HEK293 (cell line): Measurements from ENCODE around the gene SCNN1A.

Experiments
- KLF16 ChIP-seq: fragments of 450-650 bp; formaldehyde crosslinking; IDR thresholded peaks from 2 replicates; pipeline ENCODE4 v1.5.1; 2017; ENCODE audit warnings: missing biosample characterization, missing genetic modification characterization
- ZBTB10 ChIP-seq: fragments of 450-650 bp; formaldehyde crosslinking; IDR thresholded peaks from 2 replicates; pipeline ENCODE4 v1.5.1; 2016; ENCODE audit warnings: missing biosample characterization, missing genetic modification characterization
- ZBTB20 ChIP-seq: fragments of 450-650 bp; formaldehyde crosslinking; IDR thresholded peaks from 2 replicates; pipeline ENCODE4 v1.5.1; 2016; ENCODE audit warnings: missing biosample characterization, missing genetic modification characterization
- ZFP3 ChIP-seq: fragments of 450-650 bp; formaldehyde crosslinking; IDR thresholded peaks from 2 replicates; pipeline ENCODE4 v1.5.1; 2016; ENCODE audit warnings: low read depth, missing biosample characterization, missing genetic modification characterization
- ZNF169 ChIP-seq: fragments of 450-650 bp; formaldehyde crosslinking; IDR thresholded peaks from 2 replicates; pipeline ENCODE4 v1.5.1; 2016; ENCODE audit warnings: missing biosample characterization, missing genetic modification characterization
- ZNF184 ChIP-seq: fragments of 450-650 bp; IDR thresholded peaks from 2 replicates; pipeline ENCODE4 v1.5.1; 2018; ENCODE audit warnings: missing biosample characterization, mild to moderate bottlenecking, missing genetic modification characterization
- ZNF292 ChIP-seq: fragments of 450-650 bp; formaldehyde crosslinking; IDR thresholded peaks from 2 replicates; pipeline ENCODE4 v1.5.1; 2016; ENCODE audit warnings: low read depth, missing biosample characterization, missing genetic modification characterization, borderline replicate concordance
- ZNF549 ChIP-seq: fragments of 450-650 bp; IDR thresholded peaks from 2 replicates; pipeline ENCODE4 v1.5.1; 2018; ENCODE audit warnings: missing biosample characterization, missing genetic modification characterization, mild to moderate bottlenecking, inconsistent platforms, moderate library complexity
- ZNF596 ChIP-seq: fragments of 450-650 bp; IDR thresholded peaks from 2 replicates; pipeline ENCODE4 v1.5.0; 2018; ENCODE audit warnings: missing biosample characterization, mild to moderate bottlenecking, missing genetic modification characterization, moderate library complexity
- TF ChIP-seq, protein P1 (sequence below): fragments of 450-650 bp; formaldehyde crosslinking; IDR thresholded peaks from 2 replicates; pipeline ENCODE4 v1.5.1; 2016; ENCODE audit warnings: missing biosample characterization, missing genetic modification characterization
- TF ChIP-seq, protein P2 (sequence below): fragments of 450-650 bp; formaldehyde crosslinking; IDR thresholded peaks from 2 replicates; pipeline ENCODE4 v1.5.1; 2016; ENCODE audit warnings: missing biosample characterization, missing genetic modification characterization
- TF ChIP-seq, protein P3 (sequence below): fragments of 450-650 bp; formaldehyde crosslinking; IDR thresholded peaks from 2 replicates; pipeline ENCODE4 v1.5.1; 2016; ENCODE audit warnings: missing biosample characterization, missing genetic modification characterization
- TF ChIP-seq, protein P4 (sequence below): fragments of 450-650 bp; formaldehyde crosslinking; IDR thresholded peaks from 2 replicates; pipeline ENCODE4 v1.5.1; 2016; ENCODE audit warnings: missing biosample characterization, missing genetic modification characterization

DNA sequence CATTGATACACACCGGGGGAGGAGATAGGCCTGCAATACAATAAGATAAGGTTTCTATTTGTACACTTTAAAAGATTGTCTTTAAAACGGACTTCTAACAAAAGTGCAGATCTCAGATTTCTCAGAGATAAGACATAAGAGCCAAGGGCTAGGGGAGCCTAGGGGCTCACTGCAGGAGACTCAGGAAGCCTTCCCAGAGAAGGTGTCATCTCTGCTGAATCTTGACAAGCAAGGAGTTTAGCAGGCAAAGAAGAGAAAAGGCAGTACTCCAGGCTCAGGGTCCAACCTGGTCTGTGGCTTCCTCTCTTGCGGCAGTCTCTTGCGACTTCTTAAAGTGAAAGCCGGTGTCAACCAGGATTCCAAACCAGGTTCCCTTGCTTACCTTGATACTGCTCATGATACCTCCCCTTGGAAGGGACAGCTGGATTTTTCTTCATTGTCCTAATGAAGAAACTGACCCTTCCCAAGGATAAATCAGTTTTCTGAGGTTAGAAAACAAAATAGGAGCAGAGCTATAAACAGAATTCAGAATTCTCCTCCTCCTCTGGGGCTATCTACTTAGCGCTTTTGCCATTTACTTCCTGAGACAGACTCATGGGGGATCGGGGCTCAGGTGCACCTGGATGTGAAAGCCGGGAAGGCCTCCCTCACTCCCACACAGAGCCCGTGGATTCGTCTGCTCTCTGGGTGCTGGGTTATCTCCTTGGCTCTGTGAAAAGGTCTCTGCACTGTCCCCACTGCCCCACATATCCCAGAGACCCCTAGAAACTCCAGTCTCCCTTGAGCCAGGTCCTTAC is 1.7 kb upstream of the SCNN1A start:
- no peak for TF ChIP-seq KLF16 (tag by site-specific recombination)
- TF ChIP-seq, protein P1, sequence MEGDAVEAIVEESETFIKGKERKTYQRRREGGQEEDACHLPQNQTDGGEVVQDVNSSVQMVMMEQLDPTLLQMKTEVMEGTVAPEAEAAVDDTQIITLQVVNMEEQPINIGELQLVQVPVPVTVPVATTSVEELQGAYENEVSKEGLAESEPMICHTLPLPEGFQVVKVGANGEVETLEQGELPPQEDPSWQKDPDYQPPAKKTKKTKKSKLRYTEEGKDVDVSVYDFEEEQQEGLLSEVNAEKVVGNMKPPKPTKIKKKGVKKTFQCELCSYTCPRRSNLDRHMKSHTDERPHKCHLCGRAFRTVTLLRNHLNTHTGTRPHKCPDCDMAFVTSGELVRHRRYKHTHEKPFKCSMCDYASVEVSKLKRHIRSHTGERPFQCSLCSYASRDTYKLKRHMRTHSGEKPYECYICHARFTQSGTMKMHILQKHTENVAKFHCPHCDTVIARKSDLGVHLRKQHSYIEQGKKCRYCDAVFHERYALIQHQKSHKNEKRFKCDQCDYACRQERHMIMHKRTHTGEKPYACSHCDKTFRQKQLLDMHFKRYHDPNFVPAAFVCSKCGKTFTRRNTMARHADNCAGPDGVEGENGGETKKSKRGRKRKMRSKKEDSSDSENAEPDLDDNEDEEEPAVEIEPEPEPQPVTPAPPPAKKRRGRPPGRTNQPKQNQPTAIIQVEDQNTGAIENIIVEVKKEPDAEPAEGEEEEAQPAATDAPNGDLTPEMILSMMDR (tag by site-specific recombination), result no peak
- TF ChIP-seq ZNF169 (tag by site-specific recombination), result no peak
- no peak for TF ChIP-seq ZNF292 (tag by site-specific recombination)
- TF ChIP-seq ZBTB20 (tag by site-specific recombination), result no peak; the same call in 1 of the 2 replicates
- TF ChIP-seq ZNF549, result no peak
- TF ChIP-seq, protein P2, sequence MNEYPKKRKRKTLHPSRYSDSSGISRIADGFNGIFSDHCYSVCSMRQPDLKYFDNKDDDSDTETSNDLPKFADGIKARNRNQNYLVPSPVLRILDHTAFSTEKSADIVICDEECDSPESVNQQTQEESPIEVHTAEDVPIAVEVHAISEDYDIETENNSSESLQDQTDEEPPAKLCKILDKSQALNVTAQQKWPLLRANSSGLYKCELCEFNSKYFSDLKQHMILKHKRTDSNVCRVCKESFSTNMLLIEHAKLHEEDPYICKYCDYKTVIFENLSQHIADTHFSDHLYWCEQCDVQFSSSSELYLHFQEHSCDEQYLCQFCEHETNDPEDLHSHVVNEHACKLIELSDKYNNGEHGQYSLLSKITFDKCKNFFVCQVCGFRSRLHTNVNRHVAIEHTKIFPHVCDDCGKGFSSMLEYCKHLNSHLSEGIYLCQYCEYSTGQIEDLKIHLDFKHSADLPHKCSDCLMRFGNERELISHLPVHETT, result no peak
- no peak for TF ChIP-seq ZBTB10 (tag by site-specific recombination)
- TF ChIP-seq ZFP3 (tag by site-specific recombination), result no peak
- TF ChIP-seq, protein P3, sequence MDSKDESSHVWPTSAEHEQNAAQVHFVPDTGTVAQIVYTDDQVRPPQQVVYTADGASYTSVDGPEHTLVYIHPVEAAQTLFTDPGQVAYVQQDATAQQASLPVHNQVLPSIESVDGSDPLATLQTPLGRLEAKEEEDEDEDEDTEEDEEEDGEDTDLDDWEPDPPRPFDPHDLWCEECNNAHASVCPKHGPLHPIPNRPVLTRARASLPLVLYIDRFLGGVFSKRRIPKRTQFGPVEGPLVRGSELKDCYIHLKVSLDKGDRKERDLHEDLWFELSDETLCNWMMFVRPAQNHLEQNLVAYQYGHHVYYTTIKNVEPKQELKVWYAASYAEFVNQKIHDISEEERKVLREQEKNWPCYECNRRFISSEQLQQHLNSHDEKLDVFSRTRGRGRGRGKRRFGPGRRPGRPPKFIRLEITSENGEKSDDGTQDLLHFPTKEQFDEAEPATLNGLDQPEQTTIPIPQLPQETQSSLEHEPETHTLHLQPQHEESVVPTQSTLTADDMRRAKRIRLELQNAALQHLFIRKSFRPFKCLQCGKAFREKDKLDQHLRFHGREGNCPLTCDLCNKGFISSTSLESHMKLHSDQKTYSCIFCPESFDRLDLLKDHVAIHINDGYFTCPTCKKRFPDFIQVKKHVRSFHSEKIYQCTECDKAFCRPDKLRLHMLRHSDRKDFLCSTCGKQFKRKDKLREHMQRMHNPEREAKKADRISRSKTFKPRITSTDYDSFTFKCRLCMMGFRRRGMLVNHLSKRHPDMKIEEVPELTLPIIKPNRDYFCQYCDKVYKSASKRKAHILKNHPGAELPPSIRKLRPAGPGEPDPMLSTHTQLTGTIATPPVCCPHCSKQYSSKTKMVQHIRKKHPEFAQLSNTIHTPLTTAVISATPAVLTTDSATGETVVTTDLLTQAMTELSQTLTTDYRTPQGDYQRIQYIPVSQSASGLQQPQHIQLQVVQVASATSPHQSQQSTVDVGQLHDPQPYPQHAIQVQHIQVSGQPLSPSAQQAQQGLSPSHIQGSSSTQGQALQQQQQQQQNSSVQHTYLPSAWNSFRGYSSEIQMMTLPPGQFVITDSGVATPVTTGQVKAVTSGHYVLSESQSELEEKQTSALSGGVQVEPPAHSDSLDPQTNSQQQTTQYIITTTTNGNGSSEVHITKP (tag by site-specific recombination), result no peak
- no peak for TF ChIP-seq ZNF184
- TF ChIP-seq ZNF596 (tag by site-specific recombination), result no peak
- TF ChIP-seq, protein P4, sequence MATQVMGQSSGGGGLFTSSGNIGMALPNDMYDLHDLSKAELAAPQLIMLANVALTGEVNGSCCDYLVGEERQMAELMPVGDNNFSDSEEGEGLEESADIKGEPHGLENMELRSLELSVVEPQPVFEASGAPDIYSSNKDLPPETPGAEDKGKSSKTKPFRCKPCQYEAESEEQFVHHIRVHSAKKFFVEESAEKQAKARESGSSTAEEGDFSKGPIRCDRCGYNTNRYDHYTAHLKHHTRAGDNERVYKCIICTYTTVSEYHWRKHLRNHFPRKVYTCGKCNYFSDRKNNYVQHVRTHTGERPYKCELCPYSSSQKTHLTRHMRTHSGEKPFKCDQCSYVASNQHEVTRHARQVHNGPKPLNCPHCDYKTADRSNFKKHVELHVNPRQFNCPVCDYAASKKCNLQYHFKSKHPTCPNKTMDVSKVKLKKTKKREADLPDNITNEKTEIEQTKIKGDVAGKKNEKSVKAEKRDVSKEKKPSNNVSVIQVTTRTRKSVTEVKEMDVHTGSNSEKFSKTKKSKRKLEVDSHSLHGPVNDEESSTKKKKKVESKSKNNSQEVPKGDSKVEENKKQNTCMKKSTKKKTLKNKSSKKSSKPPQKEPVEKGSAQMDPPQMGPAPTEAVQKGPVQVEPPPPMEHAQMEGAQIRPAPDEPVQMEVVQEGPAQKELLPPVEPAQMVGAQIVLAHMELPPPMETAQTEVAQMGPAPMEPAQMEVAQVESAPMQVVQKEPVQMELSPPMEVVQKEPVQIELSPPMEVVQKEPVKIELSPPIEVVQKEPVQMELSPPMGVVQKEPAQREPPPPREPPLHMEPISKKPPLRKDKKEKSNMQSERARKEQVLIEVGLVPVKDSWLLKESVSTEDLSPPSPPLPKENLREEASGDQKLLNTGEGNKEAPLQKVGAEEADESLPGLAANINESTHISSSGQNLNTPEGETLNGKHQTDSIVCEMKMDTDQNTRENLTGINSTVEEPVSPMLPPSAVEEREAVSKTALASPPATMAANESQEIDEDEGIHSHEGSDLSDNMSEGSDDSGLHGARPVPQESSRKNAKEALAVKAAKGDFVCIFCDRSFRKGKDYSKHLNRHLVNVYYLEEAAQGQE (tag by site-specific recombination), result no peak
